Thymus (tissue), 11 donors: ENCODE data around the gene YIPF6. TPM values are rescaled to one million over a fixed set of nuclear protein-coding genes. Genes with fewer than 3 reads are reported as not detected.
"Not testable (repeated sequence)": the region's sequence is repeated elsewhere in the genome, so short reads cannot be mapped to it uniquely, and the experiment has no call there.

ENCODE experiments used
- DNase-seq, 9 donors: peaks; one replicate each; pipeline ENCODE4 v3.0.0-alpha.2; 2013; ENCODE audit warnings: low spot score in 9 of 9, low read depth in 6 of 9, missing footprints in 1 of 9
- H3K27ac ChIP-seq, 2 donors: one replicate each; pipeline ENCODE4 v1.5.1; 2013; ENCODE audit warnings: control low read depth in 1 of 2, low read depth in 1 of 2, low read length in 1 of 2, mild to moderate bottlenecking in 1 of 2, moderate library complexity in 1 of 2
- H3K27me3 ChIP-seq, 2 donors: one replicate each; pipeline ENCODE4 v1.5.1; 2013; ENCODE audit warnings: low read length in 1 of 2; ENCODE audit not compliant: control insufficient read depth in 2 of 2, insufficient read depth in 1 of 2
- H3K36me3 ChIP-seq, 2 donors: one replicate each; pipeline ENCODE4 v1.5.1; 2013; ENCODE audit warnings: low read length in 1 of 2, mild to moderate bottlenecking in 1 of 2, moderate library complexity in 1 of 2; ENCODE audit not compliant: control insufficient read depth in 2 of 2, insufficient read depth in 2 of 2
- H3K4me1 ChIP-seq, 2 donors: one replicate each; pipeline ENCODE4 v1.5.1; 2013; ENCODE audit warnings: low read length in 2 of 2; ENCODE audit not compliant: control insufficient read depth in 2 of 2, insufficient read depth in 2 of 2
- H3K4me3 ChIP-seq, 2 donors: one replicate each; pipeline ENCODE4 v1.5.1; 2013; ENCODE audit warnings: low read length in 2 of 2, control low read depth in 1 of 2, mild to moderate bottlenecking in 1 of 2
- H3K9me3 ChIP-seq, 2 donors: one replicate each; pipeline ENCODE4 v1.5.1; 2013; ENCODE audit warnings: low read length in 1 of 2, mild to moderate bottlenecking in 1 of 2; ENCODE audit not compliant: control insufficient read depth in 2 of 2, insufficient read depth in 1 of 2
- WGBS: extraction: QIAGEN DNeasy Blood & Tissue Kit; methylation state at CpG from one replicate; pipeline ENCODE4 v1.1.7; 2013; 5-methylcytosine and 5-hydroxymethylcytosine counted together
- polyA plus RNA-seq: library from polyadenylated mRNA; stranded (reverse); fragments of 200-250 nt; gene quantifications from one replicate; pipeline ENCODE4 v1.2.3, GENCODE V29; 2013
- total RNA-seq: library from RNA; stranded (reverse); fragments of 120-200 nt; gene quantifications from one replicate; pipeline ENCODE4 v1.2.4, GENCODE V29; 2013
- donor health status: healthy.

Gene YIPF6
- total and polyA plus RNA-seq, 2 donors, result 7.3 to 13.4 TPM

GRCh38 chrX:68533656-68534055 lies 34.8 kb downstream of the YIPF6 start:
- peaks cover 0 to 5% of the 10 kb centered on the region in 2 donors for H3K36me3 ChIP-seq
- no peak overlapping the region for H3K4me3 ChIP-seq
- no peak overlapping the region for H3K27ac ChIP-seq
- DNase-seq, result no peak
- 98% methylated on average over 2 of the region's 2 CpGs for WGBS
- no peaks in the 10 kb centered on the region for H3K4me1 ChIP-seq
- H3K9me3 ChIP-seq, result no peaks in the 10 kb centered on the region
- H3K27me3 ChIP-seq, result no peaks in the 10 kb centered on the region

GRCh38 chrX:68534691-68535090 lies 35.8 kb downstream of the YIPF6 start:
- H3K4me3 ChIP-seq, result no peak overlapping the region
- H3K27ac ChIP-seq, result no peak overlapping the region
- peaks cover 0 to 3% of the 10 kb centered on the region in 2 donors for H3K36me3 ChIP-seq
- no peaks in the 10 kb centered on the region for H3K4me1 ChIP-seq
- H3K27me3 ChIP-seq, result no peaks in the 10 kb centered on the region
- WGBS, result 97% methylated on average over 4 of the region's 4 CpGs
- no peak for DNase-seq
- H3K9me3 ChIP-seq, result no peaks in the 10 kb centered on the region

GRCh38 chrX:68536429-68536828 lies 37.6 kb downstream of the YIPF6 start:
- H3K27ac ChIP-seq, result no peak overlapping the region
- H3K4me3 ChIP-seq, result no peak overlapping the region
- no peaks in the 10 kb centered on the region for H3K36me3 ChIP-seq
- no peaks in the 10 kb centered on the region for H3K9me3 ChIP-seq
- DNase-seq, result no peak
- H3K4me1 ChIP-seq, result no peaks in the 10 kb centered on the region
- no peaks in the 10 kb centered on the region for H3K27me3 ChIP-seq
- 93% methylated on average over 1 of the region's 1 CpG for WGBS

GRCh38 chrX:68536884-68537283 lies 38.0 kb downstream of the YIPF6 start:
- WGBS, result 98% methylated on average over 2 of the region's 2 CpGs
- H3K9me3 ChIP-seq, result no peaks in the 10 kb centered on the region
- H3K4me1 ChIP-seq, result no peaks in the 10 kb centered on the region
- no peaks in the 10 kb centered on the region for H3K27me3 ChIP-seq
- no peak overlapping the region for H3K4me3 ChIP-seq
- no peaks in the 10 kb centered on the region for H3K36me3 ChIP-seq
- no peak overlapping the region for H3K27ac ChIP-seq
- no peak for DNase-seq

GRCh38 chrX:68550193-68550592 lies 51.3 kb downstream of the YIPF6 start:
- WGBS, result 97% methylated on average over 3 of the region's 3 CpGs
- DNase-seq, result no peak
- Histone ChIP-seq H3K36me3 (no peaks in the 10 kb centered on the region), H3K9me3 (no peaks in the 10 kb centered on the region), H3K4me3 (no peak overlapping the region), H3K4me1 (no peaks in the 10 kb centered on the region), H3K27ac (no peak overlapping the region), H3K27me3 (no peaks in the 10 kb centered on the region)

- WGBS, result 93% methylated on average over 4 of the region's 4 CpGs
- no peak for DNase-seq
- Histone ChIP-seq H3K27ac (no peak overlapping the region), H3K9me3 (peaks cover 0 to 3% of the 10 kb centered on the region in 2 donors), H3K27me3 (no peaks in the 10 kb centered on the region), H3K36me3 (no peaks in the 10 kb centered on the region), H3K4me3 (no peak overlapping the region), H3K4me1 (no peaks in the 10 kb centered on the region)
Observed at GRCh38 chrX:68556036-68556435, 57.2 kb downstream of the YIPF6 start.

GRCh38 chrX:68557126-68557525 lies 58.3 kb downstream of the YIPF6 start:
- not testable (repeated sequence) for H3K27me3 ChIP-seq, H3K36me3 ChIP-seq, H3K9me3 ChIP-seq, DNase-seq, H3K4me3 ChIP-seq, H3K4me1 ChIP-seq, H3K27ac ChIP-seq
- WGBS, result 93% methylated on average over 8 of the region's 8 CpGs

GRCh38 chrX:68559905-68560304 lies 61.1 kb downstream of the YIPF6 start:
- not testable (repeated sequence) for H3K27me3 ChIP-seq, H3K27ac ChIP-seq, H3K36me3 ChIP-seq, H3K9me3 ChIP-seq, H3K4me3 ChIP-seq, DNase-seq, H3K4me1 ChIP-seq
- WGBS, result 97% methylated on average over 4 of the region's 4 CpGs

GRCh38 chrX:68568136-68568535 lies 69.3 kb downstream of the YIPF6 start:
- WGBS, result 88% methylated on average over 2 of the region's 2 CpGs
- no peaks in the 10 kb centered on the region for H3K4me1 ChIP-seq
- no peaks in the 10 kb centered on the region for H3K36me3 ChIP-seq
- H3K9me3 ChIP-seq, result no peaks in the 10 kb centered on the region
- DNase-seq, result no peak
- no peak overlapping the region for H3K4me3 ChIP-seq
- H3K27me3 ChIP-seq, result no peaks in the 10 kb centered on the region
- H3K27ac ChIP-seq, result no peak overlapping the region

- Histone ChIP-seq H3K27me3 (no peaks in the 10 kb centered on the region), H3K4me3 (no peak overlapping the region), H3K9me3 (no peaks in the 10 kb centered on the region), H3K36me3 (no peaks in the 10 kb centered on the region), H3K27ac (no peak overlapping the region), H3K4me1 (no peaks in the 10 kb centered on the region)
- no peak for DNase-seq
- 95% methylated on average over 4 of the region's 4 CpGs for WGBS
Observed at GRCh38 chrX:68570598-68570997, 71.7 kb downstream of the YIPF6 start.
